ENCODE data around the gene RAD18.

Gene RAD18

GRCh38 chr3:8868996-8869395 lies 94.3 kb downstream of the RAD18 start:
- Histone ChIP-seq H3K4me3 (ENCODE audit: low read length) (no peak overlapping the region), H3K27ac (ENCODE audit: low read depth, low read length) (no peak overlapping the region), H4K20me1 (ENCODE audit: control insufficient read depth, insufficient read depth, low read depth, low read length) (no peaks in the 10 kb centered on the region), H3K36me3 (ENCODE audit: control insufficient read depth, low read length) (no peaks in the 10 kb centered on the region), H3K4me2 (ENCODE audit: low read length) (no peak overlapping the region), H3K9me3 (ENCODE audit: control insufficient read depth, insufficient read depth, low read length) (no peaks in the 10 kb centered on the region), H3K27me3 (ENCODE audit: control insufficient read depth, low read length) (no peaks in the 10 kb centered on the region), H3K9me2 (replicated peaks; ENCODE audit: control insufficient read depth, low read length) (no peaks in the 10 kb centered on the region), H3K79me2 (ENCODE audit: control insufficient read depth, low read length) (no peaks in the 10 kb centered on the region), H3F3A (ENCODE audit: control insufficient read depth, insufficient read depth) (no peaks in the 10 kb centered on the region), H3K4me1 (ENCODE audit: control insufficient read depth, low read length) (peaks cover 4% of the 10 kb centered on the region)
- TF ChIP-seq, protein P1, sequence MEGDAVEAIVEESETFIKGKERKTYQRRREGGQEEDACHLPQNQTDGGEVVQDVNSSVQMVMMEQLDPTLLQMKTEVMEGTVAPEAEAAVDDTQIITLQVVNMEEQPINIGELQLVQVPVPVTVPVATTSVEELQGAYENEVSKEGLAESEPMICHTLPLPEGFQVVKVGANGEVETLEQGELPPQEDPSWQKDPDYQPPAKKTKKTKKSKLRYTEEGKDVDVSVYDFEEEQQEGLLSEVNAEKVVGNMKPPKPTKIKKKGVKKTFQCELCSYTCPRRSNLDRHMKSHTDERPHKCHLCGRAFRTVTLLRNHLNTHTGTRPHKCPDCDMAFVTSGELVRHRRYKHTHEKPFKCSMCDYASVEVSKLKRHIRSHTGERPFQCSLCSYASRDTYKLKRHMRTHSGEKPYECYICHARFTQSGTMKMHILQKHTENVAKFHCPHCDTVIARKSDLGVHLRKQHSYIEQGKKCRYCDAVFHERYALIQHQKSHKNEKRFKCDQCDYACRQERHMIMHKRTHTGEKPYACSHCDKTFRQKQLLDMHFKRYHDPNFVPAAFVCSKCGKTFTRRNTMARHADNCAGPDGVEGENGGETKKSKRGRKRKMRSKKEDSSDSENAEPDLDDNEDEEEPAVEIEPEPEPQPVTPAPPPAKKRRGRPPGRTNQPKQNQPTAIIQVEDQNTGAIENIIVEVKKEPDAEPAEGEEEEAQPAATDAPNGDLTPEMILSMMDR (IDR thresholded peaks at IDR 0.05; ENCODE audit: low read depth, low read length, poor library complexity, severe bottlenecking), result no peak
- no peak for TF ChIP-seq EZH2phosphoT487 (IDR thresholded peaks at IDR 0.05; ENCODE audit: borderline replicate concordance, low read length)

GRCh38 chr3:8867646-8868045 lies 95.6 kb downstream of the RAD18 start:
- Histone ChIP-seq H3F3A (ENCODE audit: control insufficient read depth, insufficient read depth) (no peaks in the 10 kb centered on the region), H3K36me3 (ENCODE audit: control insufficient read depth, low read length) (no peaks in the 10 kb centered on the region), H3K4me3 (ENCODE audit: low read length) (no peak overlapping the region), H3K9me3 (ENCODE audit: control insufficient read depth, insufficient read depth, low read length) (no peaks in the 10 kb centered on the region), H4K20me1 (ENCODE audit: control insufficient read depth, insufficient read depth, low read depth, low read length) (no peaks in the 10 kb centered on the region), H3K27ac (ENCODE audit: low read depth, low read length) (no peak overlapping the region), H3K4me2 (ENCODE audit: low read length) (no peak overlapping the region), H3K4me1 (ENCODE audit: control insufficient read depth, low read length) (peaks cover 4% of the 10 kb centered on the region), H3K79me2 (ENCODE audit: control insufficient read depth, low read length) (no peaks in the 10 kb centered on the region), H3K27me3 (ENCODE audit: control insufficient read depth, low read length) (no peaks in the 10 kb centered on the region), H3K9me2 (replicated peaks; ENCODE audit: control insufficient read depth, low read length) (no peaks in the 10 kb centered on the region)
- TF ChIP-seq, protein P1 (IDR thresholded peaks at IDR 0.05; ENCODE audit: low read depth, low read length, poor library complexity, severe bottlenecking), result no peak
- no peak for TF ChIP-seq EZH2phosphoT487 (IDR thresholded peaks at IDR 0.05; ENCODE audit: borderline replicate concordance, low read length)

DNA sequence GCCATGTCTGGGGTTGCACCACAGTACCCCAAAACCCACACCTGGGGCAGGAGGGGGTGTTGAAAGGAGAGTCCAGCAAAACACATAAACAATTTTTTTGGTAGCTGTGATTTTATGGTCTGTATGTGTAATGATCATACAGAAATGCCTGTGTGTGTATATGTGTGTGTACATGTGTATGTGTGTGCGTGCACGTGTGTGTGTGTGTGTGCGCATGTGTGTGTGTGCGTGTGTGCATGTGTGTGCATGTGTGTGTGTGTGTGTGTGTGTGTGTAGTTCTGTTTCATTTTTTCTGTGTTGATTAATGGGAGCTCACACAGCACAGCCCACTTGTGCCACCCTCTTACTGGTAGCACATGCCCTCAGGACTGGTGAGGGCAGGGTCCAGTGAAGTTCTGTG lies 97.6 kb downstream of the RAD18 start:
- H3K4me2 ChIP-seq (ENCODE audit: low read length), result no peak overlapping the region
- no peaks in the 10 kb centered on the region for H3K9me2 ChIP-seq (replicated peaks; ENCODE audit: control insufficient read depth, low read length)
- no peaks in the 10 kb centered on the region for H3F3A ChIP-seq (ENCODE audit: control insufficient read depth, insufficient read depth)
- no peaks in the 10 kb centered on the region for H3K27me3 ChIP-seq (ENCODE audit: control insufficient read depth, low read length)
- TF ChIP-seq, protein P1 (IDR thresholded peaks at IDR 0.05; ENCODE audit: low read depth, low read length, poor library complexity, severe bottlenecking), result no peak
- TF ChIP-seq EZH2phosphoT487 (IDR thresholded peaks at IDR 0.05; ENCODE audit: borderline replicate concordance, low read length), result no peak
- H3K79me2 ChIP-seq (ENCODE audit: control insufficient read depth, low read length), result no peaks in the 10 kb centered on the region
- H3K4me1 ChIP-seq (ENCODE audit: control insufficient read depth, low read length), result peaks cover 4% of the 10 kb centered on the region
- no peaks in the 10 kb centered on the region for H3K36me3 ChIP-seq (ENCODE audit: control insufficient read depth, low read length)
- no peaks in the 10 kb centered on the region for H4K20me1 ChIP-seq (ENCODE audit: control insufficient read depth, insufficient read depth, low read depth, low read length)
- H3K9me3 ChIP-seq (ENCODE audit: control insufficient read depth, insufficient read depth, low read length), result no peaks in the 10 kb centered on the region
- no peak overlapping the region for H3K27ac ChIP-seq (ENCODE audit: low read depth, low read length)
- no peak overlapping the region for H3K4me3 ChIP-seq (ENCODE audit: low read length)
